ENCODE measurements around the gene ANXA5.

The ANXA5 gene

GRCh38 chr4:121696581-121697461 is at the start of gene ANXA5:
Gene ANXA5, minus strand, starts transcription at chr4:121696980. Its CDS starts 391 bp downstream, at chr4:121696589.
- Histone ChIP-seq H3K27ac (ENCODE audit: extremely low read depth, low read depth, low read length) (peak within 1 kb of the TSS; percentile 86), H3K4me3 (ENCODE audit: low read depth, low read length) (peak within 1 kb of the TSS; percentile 77), H3K4me1 (ENCODE audit: control insufficient read depth, insufficient read depth, low read length) (peaks cover 3% of the 10 kb centered on the region), H3K9me3 (ENCODE audit: control insufficient read depth, insufficient read depth, low read depth, low read length) (no peaks in the 10 kb centered on the region), H3K36me3 (ENCODE audit: control insufficient read depth in 2 of 2, insufficient read depth in 1 of 2, low read length in 2 of 2) (peaks cover 0 to 21% of the 10 kb centered on the region in 2 experiments; a peak in 2 of 3 replicates)
- ChIA-PET POLR2A (interaction anchor here (0.8 to 2.0 kb wide), 9 partner anchors 9 to 119 kb away, joined by 3 to 27 read pairs (median 7); no protein-coding TSS in a partner anchor), CTCF (interaction anchor here (0.7 to 1.0 kb wide), 3 partner anchors 15 to 51 kb away, joined by 3 read pairs; no protein-coding TSS in a partner anchor)
- no peak for TF ChIP-seq INSM2 (tag by site-specific recombination; IDR thresholded peaks at IDR 0.05)
- no peak for TF ChIP-seq ZNF121 (tag by site-specific recombination; IDR thresholded peaks at IDR 0.05)
- TF ChIP-seq GLIS1 (tag by site-specific recombination; IDR thresholded peaks at IDR 0.05) = peak; percentile 63; the same call in 1 of the 2 replicates
- TF ChIP-seq, protein P1, sequence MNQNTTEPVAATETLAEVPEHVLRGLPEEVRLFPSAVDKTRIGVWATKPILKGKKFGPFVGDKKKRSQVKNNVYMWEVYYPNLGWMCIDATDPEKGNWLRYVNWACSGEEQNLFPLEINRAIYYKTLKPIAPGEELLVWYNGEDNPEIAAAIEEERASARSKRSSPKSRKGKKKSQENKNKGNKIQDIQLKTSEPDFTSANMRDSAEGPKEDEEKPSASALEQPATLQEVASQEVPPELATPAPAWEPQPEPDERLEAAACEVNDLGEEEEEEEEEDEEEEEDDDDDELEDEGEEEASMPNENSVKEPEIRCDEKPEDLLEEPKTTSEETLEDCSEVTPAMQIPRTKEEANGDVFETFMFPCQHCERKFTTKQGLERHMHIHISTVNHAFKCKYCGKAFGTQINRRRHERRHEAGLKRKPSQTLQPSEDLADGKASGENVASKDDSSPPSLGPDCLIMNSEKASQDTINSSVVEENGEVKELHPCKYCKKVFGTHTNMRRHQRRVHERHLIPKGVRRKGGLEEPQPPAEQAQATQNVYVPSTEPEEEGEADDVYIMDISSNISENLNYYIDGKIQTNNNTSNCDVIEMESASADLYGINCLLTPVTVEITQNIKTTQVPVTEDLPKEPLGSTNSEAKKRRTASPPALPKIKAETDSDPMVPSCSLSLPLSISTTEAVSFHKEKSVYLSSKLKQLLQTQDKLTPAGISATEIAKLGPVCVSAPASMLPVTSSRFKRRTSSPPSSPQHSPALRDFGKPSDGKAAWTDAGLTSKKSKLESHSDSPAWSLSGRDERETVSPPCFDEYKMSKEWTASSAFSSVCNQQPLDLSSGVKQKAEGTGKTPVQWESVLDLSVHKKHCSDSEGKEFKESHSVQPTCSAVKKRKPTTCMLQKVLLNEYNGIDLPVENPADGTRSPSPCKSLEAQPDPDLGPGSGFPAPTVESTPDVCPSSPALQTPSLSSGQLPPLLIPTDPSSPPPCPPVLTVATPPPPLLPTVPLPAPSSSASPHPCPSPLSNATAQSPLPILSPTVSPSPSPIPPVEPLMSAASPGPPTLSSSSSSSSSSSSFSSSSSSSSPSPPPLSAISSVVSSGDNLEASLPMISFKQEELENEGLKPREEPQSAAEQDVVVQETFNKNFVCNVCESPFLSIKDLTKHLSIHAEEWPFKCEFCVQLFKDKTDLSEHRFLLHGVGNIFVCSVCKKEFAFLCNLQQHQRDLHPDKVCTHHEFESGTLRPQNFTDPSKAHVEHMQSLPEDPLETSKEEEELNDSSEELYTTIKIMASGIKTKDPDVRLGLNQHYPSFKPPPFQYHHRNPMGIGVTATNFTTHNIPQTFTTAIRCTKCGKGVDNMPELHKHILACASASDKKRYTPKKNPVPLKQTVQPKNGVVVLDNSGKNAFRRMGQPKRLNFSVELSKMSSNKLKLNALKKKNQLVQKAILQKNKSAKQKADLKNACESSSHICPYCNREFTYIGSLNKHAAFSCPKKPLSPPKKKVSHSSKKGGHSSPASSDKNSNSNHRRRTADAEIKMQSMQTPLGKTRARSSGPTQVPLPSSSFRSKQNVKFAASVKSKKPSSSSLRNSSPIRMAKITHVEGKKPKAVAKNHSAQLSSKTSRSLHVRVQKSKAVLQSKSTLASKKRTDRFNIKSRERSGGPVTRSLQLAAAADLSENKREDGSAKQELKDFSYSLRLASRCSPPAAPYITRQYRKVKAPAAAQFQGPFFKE (tag by site-specific recombination; IDR thresholded peaks at IDR 0.05; ENCODE audit: borderline replicate concordance) = no peak
- no peak for TF ChIP-seq ZFP41 (tag by site-specific recombination; IDR thresholded peaks at IDR 0.05; ENCODE audit: borderline replicate concordance)
- no peak for TF ChIP-seq ZNF76 (tag by site-specific recombination; IDR thresholded peaks at IDR 0.05; ENCODE audit: borderline replicate concordance, low read depth)
- no peak for TF ChIP-seq BCL11A (tag by site-specific recombination; IDR thresholded peaks at IDR 0.05; ENCODE audit: low read depth)
- TF ChIP-seq ZNF837 (tag by site-specific recombination; IDR thresholded peaks at IDR 0.05) = no peak
- no peak for TF ChIP-seq ZNF26 (tag by site-specific recombination; IDR thresholded peaks at IDR 0.05)
- TF ChIP-seq, protein P2, sequence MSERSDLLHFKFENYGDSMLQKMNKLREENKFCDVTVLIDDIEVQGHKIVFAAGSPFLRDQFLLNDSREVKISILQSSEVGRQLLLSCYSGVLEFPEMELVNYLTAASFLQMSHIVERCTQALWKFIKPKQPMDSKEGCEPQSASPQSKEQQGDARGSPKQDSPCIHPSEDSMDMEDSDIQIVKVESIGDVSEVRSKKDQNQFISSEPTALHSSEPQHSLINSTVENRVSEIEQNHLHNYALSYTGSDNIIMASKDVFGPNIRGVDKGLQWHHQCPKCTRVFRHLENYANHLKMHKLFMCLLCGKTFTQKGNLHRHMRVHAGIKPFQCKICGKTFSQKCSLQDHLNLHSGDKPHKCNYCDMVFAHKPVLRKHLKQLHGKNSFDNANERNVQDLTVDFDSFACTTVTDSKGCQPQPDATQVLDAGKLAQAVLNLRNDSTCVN (tag by site-specific recombination; optimal IDR thresholded peaks at IDR 0.05) = peak; percentile 84
- TF ChIP-seq KLF10 (tag by site-specific recombination; IDR thresholded peaks at IDR 0.05) = 0 out of 2 replicates have a peak, but pooled peaks have one; percentile 14
- TF ChIP-seq ZNF19 (tag by site-specific recombination; IDR thresholded peaks at IDR 0.05; ENCODE audit: low read depth) = no peak
- no peak for TF ChIP-seq ZNF776 (tag by site-specific recombination; IDR thresholded peaks at IDR 0.05; ENCODE audit: borderline replicate concordance)
- TF ChIP-seq ATF2 (tag by site-specific recombination; IDR thresholded peaks at IDR 0.05; ENCODE audit: low read depth) = no peak
- TF ChIP-seq, protein P3, sequence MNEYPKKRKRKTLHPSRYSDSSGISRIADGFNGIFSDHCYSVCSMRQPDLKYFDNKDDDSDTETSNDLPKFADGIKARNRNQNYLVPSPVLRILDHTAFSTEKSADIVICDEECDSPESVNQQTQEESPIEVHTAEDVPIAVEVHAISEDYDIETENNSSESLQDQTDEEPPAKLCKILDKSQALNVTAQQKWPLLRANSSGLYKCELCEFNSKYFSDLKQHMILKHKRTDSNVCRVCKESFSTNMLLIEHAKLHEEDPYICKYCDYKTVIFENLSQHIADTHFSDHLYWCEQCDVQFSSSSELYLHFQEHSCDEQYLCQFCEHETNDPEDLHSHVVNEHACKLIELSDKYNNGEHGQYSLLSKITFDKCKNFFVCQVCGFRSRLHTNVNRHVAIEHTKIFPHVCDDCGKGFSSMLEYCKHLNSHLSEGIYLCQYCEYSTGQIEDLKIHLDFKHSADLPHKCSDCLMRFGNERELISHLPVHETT (tag by site-specific recombination; IDR thresholded peaks at IDR 0.05) = no peak
- peak; percentile 74; the same call in 1 of the 2 replicates for TF ChIP-seq ZNF423 (tag by site-specific recombination; IDR thresholded peaks at IDR 0.05)
- TF ChIP-seq ZBTB49 (tag by site-specific recombination; IDR thresholded peaks at IDR 0.05; ENCODE audit: low read depth) = no peak
- no peak; the same call in none of the 2 replicates for TF ChIP-seq ZNF501 (tag by site-specific recombination; IDR thresholded peaks at IDR 0.05)
- TF ChIP-seq ZNF561 (tag by site-specific recombination; IDR thresholded peaks at IDR 0.05; ENCODE audit: borderline replicate concordance) = peak; percentile 27; the same call in 1 of the 2 replicates

Measured in HEK293 (cell line).